Measurements from ENCODE around the gene CPZ.

GRCh38 chr4:8639021-8639420 is 46.5 kb downstream of the CPZ start:
- TF ChIP-seq CTCF (IDR thresholded peaks at IDR 0.05) (no peak), EZH2phosphoT487 (IDR thresholded peaks at IDR 0.05) (no peak), EZH2 (IDR thresholded peaks at IDR 0.05) (no peak)
